K562 (cell line): ENCODE data around the gene SH3BP2. TPM values are rescaled to one million over a fixed set of nuclear protein-coding genes. Genes with fewer than 3 reads are reported as not detected.

Experiments used
- E2F1 ChIP-seq: sonication (generic); formaldehyde crosslinking; IDR thresholded peaks from 2 replicates; pipeline ENCODE4 v1.8.1; 2023; ENCODE audit warnings: mild to moderate bottlenecking, missing genetic modification reagents, moderate library complexity
- HMGN3 ChIP-seq: IDR thresholded peaks from 2 replicates; pipeline ENCODE4 v1.6.1; 2011; ENCODE audit warnings: borderline replicate concordance, low read depth, mild to moderate bottlenecking, mixed read lengths, low read length; ENCODE audit not compliant: insufficient read length; ENCODE audit errors: extremely low read depth
- HNRNPLL ChIP-seq: fragments of 200-400 bp; formaldehyde crosslinking; IDR thresholded peaks from 2 replicates; pipeline ENCODE4 v1.6.1; 2017; ENCODE audit warnings: low read length, low read depth, mild to moderate bottlenecking; ENCODE audit not compliant: poor library complexity, severe bottlenecking
- HOXB6 ChIP-seq: fragments of 250-450 bp; sonication (Bioruptor Pico); IDR thresholded peaks from 2 replicates; pipeline ENCODE4 v1.5.1; 2022; ENCODE audit warnings: mild to moderate bottlenecking, borderline replicate concordance
- JUN ChIP-seq, 2 experiments: sonication (generic) in 1 of 2; formaldehyde crosslinking in 1 of 2; IDR thresholded peaks; 2 replicates each; pipeline versions ENCODE4 v1.6.1 to v1.8.0; 2012 to 2022; ENCODE audit warnings: borderline replicate concordance in 2 of 2, mild to moderate bottlenecking in 2 of 2, improper control_type of control experiment in 1 of 2, low read depth in 1 of 2, low read length in 1 of 2, missing genetic modification reagents in 1 of 2
- KDM5B ChIP-seq: fragments of 200-600 bp; sonication (generic); IDR thresholded peaks from 2 replicates; pipeline ENCODE4 v1.6.1; 2012; ENCODE audit warnings: low read depth, mild to moderate bottlenecking, moderate library complexity, low read length, control low read depth, inconsistent platforms; ENCODE audit not compliant: insufficient replicate concordance
- MITF ChIP-seq: IDR thresholded peaks from 2 replicates; pipeline ENCODE4 v1.6.1; 2014; ENCODE audit warnings: antibody characterized with exemption
- MNT ChIP-seq, 2 experiments: fragments of 450-650 bp; conservative IDR thresholded peaks; 2 replicates each; pipeline ENCODE4 v1.6.1; 2017; ENCODE audit warnings: mild to moderate bottlenecking in 2 of 2, moderate library complexity in 2 of 2
- ZNF384 ChIP-seq: IDR thresholded peaks from 2 replicates; pipeline ENCODE4 v1.6.1; 2012; ENCODE audit warnings: low read depth, low read length, improper control_type of control experiment
- polyA plus RNA-seq, 8 experiments: library from polyadenylated mRNA; depleted of rRNA in 4 of 8; stranded (reverse) in 5 of 8; unstranded in 3 of 8; fragments of >200 nt; fragmentation: Nextera tagmentation in 2 of 8; fragmentation: Illumina TruSeq in 1 of 8; extraction: Ambion mirVana in 2 of 8; extraction: Trizol in 1 of 8; gene quantifications; 2 replicates each; pipeline versions ENCODE4 v1.2.1 to v1.2.3, GENCODE V29; 2011 to 2014; ENCODE audit warnings: inconsistent platforms in 1 of 8, missing spikeins in 1 of 8
- total RNA-seq, 7 experiments: library from RNA; depleted of rRNA in 6 of 7; stranded (reverse); fragments of >200 nt in 6 of 7; fragmentation: Illumina TruSeq in 2 of 7; extraction: Trizol in 2 of 7; gene quantifications; 2 replicates each; pipeline versions ENCODE4 v1.2.1 to v1.2.3, GENCODE V29; 2011 to 2021; ENCODE audit warnings: low replicate concordance in 1 of 7

The SH3BP2 gene
- total and polyA plus RNA-seq, 9 of the 15 experiments (the other 6 are each of a cell fraction or from before 2014, with no cell fraction given): 0.34 to 16.0 (median 5.1) TPM

- TF ChIP-seq HMGN3: peak; percentile 23
- no peak for TF ChIP-seq HNRNPLL
- TF ChIP-seq E2F1 (CRISPR knock-in tag): no peak
- peak; percentile 50; the same call in 1 of the 2 replicates for TF ChIP-seq JUN (IDR thresholded peaks at IDR 0.05; ENCODE audit: borderline replicate concordance, low read depth, low read length)
- TF ChIP-seq JUN (CRISPR knock-in tag; IDR thresholded peaks at IDR 0.05; ENCODE audit: borderline replicate concordance): no peak
- peak in 1 of 2 experiments; percentile 36; a peak in 1 of 4 replicates for TF ChIP-seq MNT (conservative IDR thresholded peaks at IDR 0.05)
- TF ChIP-seq KDM5B: peak; percentile 23
- TF ChIP-seq HOXB6 (CRISPR knock-in tag): no peak
- no peak for TF ChIP-seq ZNF384
- TF ChIP-seq MITF: no peak
Observed at GRCh38 chr4:2800691-2801596, 8.1 kb downstream of the SH3BP2 start (continued).
